SK-N-MC (cell line): Measurements from ENCODE around the gene POLRMT.

ENCODE experiments used
- EZH2 ChIP-seq: fragments of 200-600 bp; sonication (generic); IDR thresholded peaks from one replicate; pipeline ENCODE4 v1.6.1; 2017; ENCODE audit warnings: antibody characterized with exemption
- POLR2AphosphoS5 ChIP-seq: IDR thresholded peaks from 2 replicates; pipeline ENCODE4 v1.6.1; 2012; ENCODE audit warnings: mild to moderate bottlenecking, low read depth, low read length, borderline replicate concordance

- no peak for TF ChIP-seq POLR2AphosphoS5
- no peak for TF ChIP-seq EZH2
Measured at GRCh38 chr19:674282-675151, 41.2 kb upstream of the POLRMT start.
